A549 (cell line): ENCODE measurements around the gene TMEM232. TPM values are rescaled to one million over a fixed set of nuclear protein-coding genes. Genes with fewer than 3 reads are reported as not detected.

Experiments
- ATAC-seq, 2 experiments: fragments of 200-7000 bp in 1 of 2; fragments of >200 bp in 1 of 2; cut with Nextera tagmentation in 1 of 2; cut with Tn5 transposase in 1 of 2; 3 replicates each; pipeline versions ENCODE4 v1.8.0 to v1.9.1; 2018 to 2020; ENCODE audit warnings: mild to moderate bottlenecking in 1 of 2, moderate library complexity in 1 of 2
- CTCF ChIA-PET: fragments of 300-600 bp; sonication (Branson Sonifier 250); formaldehyde crosslinking; extraction: SDS; loops from one replicate; lab custom pipeline; 2021; ENCODE audit warnings: antibody characterized with exemption, inconsistent platforms; lab: Yijun Ruan, JAX
- POLR2A ChIA-PET: fragments of 350-600 bp; formaldehyde crosslinking; extraction: SDS; loops from one replicate; lab custom pipeline; 2021; ENCODE audit warnings: antibody characterized with exemption, inconsistent platforms; lab: Yijun Ruan, JAX
- DNase-seq, 2 experiments: peaks; one replicate each; pipeline versions ENCODE4 v3.0.0 to v3.0.0-alpha.2; 2011 to 2016; ENCODE audit warnings: low read depth in 1 of 2, low spot score in 1 of 2
- FAIRE-seq: peaks from 2 replicates; lab custom pipeline; 2011; peaks lifted over from hg19 to GRCh38; lab: Jason Lieb, UNC
- H3K27ac ChIP-seq, 2 experiments: fragments of >200 bp; sonication (Bioruptor Twin); formaldehyde crosslinking; 3 replicates each; pipeline ENCODE4 v1.5.1; 2016 to 2017
- H3K4me1 ChIP-seq: fragments of >200 bp; sonication (Bioruptor Twin); formaldehyde crosslinking; 3 replicates; pipeline ENCODE4 v1.6.1; 2016
- H3K4me2 ChIP-seq: fragments of >200 bp; sonication (Bioruptor Twin); formaldehyde crosslinking; 3 replicates; pipeline ENCODE4 v1.6.1; 2016
- H3K4me3 ChIP-seq: fragments of >200 bp; sonication (Bioruptor Twin); formaldehyde crosslinking; 3 replicates; pipeline ENCODE4 v1.5.1; 2016
- H3K9me3 ChIP-seq: fragments of >200 bp; sonication (Bioruptor Twin); formaldehyde crosslinking; 3 replicates; pipeline ENCODE4 v1.6.1; 2016
- BHLHE40 ChIP-seq: IDR thresholded peaks from 2 replicates; pipeline ENCODE4 v1.6.1; 2012; ENCODE audit warnings: low read depth, low read length, inconsistent platforms
- CHD2 ChIP-seq: fragments of 150-350 bp; IDR thresholded peaks from 2 replicates; pipeline ENCODE4 v1.6.1; 2014; ENCODE audit warnings: low read length; ENCODE audit not compliant: partially characterized antibody
- CHD4 ChIP-seq: fragments of 200-600 bp; sonication (generic); IDR thresholded peaks from 2 replicates; pipeline ENCODE4 v1.6.1; 2016; ENCODE audit warnings: antibody characterized with exemption, mild to moderate bottlenecking, borderline replicate concordance
- FOSL2 ChIP-seq, 2 experiments: fragments of 450-650 bp in 1 of 2; fragments of >200 bp in 1 of 2; sonication (Bioruptor Twin) in 1 of 2; formaldehyde crosslinking; IDR thresholded peaks; 2 replicates each; pipeline versions ENCODE4 v1.5.0 to v1.6.1; 2016 to 2020; ENCODE audit warnings: mild to moderate bottlenecking in 1 of 2, moderate library complexity in 1 of 2
- GATA3 ChIP-seq: IDR thresholded peaks from 2 replicates; pipeline ENCODE4 v1.6.1; 2012; ENCODE audit warnings: borderline replicate concordance
- HEYL ChIP-seq: fragments of 250-450 bp; sonication (Bioruptor Pico); IDR thresholded peaks from 2 replicates; pipeline ENCODE4 v1.8.0; 2021; ENCODE audit warnings: mild to moderate bottlenecking, moderate library complexity
- HOXB5 ChIP-seq: fragments of 250-450 bp; sonication (Bioruptor Pico); IDR thresholded peaks from 2 replicates; pipeline ENCODE4 v1.5.0; 2020; ENCODE audit warnings: mild to moderate bottlenecking, moderate library complexity
- JUN ChIP-seq, 2 experiments: fragments of >200 bp; sonication (Bioruptor Twin); formaldehyde crosslinking; IDR thresholded peaks; 2 replicates in 1 of 2; 3 replicates in 1 of 2; pipeline ENCODE4 v1.6.1; 2016 to 2017
- JUNB ChIP-seq: fragments of >200 bp; sonication (Bioruptor Twin); formaldehyde crosslinking; IDR thresholded peaks from 2 replicates; pipeline ENCODE4 v1.6.1; 2016
- MAFK ChIP-seq: fragments of 450-650 bp; IDR thresholded peaks from 2 replicates; pipeline ENCODE4 v1.6.1; 2014; ENCODE audit not compliant: partially characterized antibody
- NFE2L2 ChIP-seq: fragments of 150-350 bp; conservative IDR thresholded peaks from 2 replicates; pipeline ENCODE4 v1.6.1; 2014; ENCODE audit warnings: low read length
- PHF8 ChIP-seq: fragments of 200-600 bp; sonication (generic); IDR thresholded peaks from 2 replicates; pipeline ENCODE4 v1.6.1; 2016; ENCODE audit warnings: low read depth, mild to moderate bottlenecking, antibody characterized with exemption, moderate library complexity, borderline replicate concordance
- RAD21 ChIP-seq, 2 experiments: fragments of >200 bp in 1 of 2; sonication (Bioruptor Twin) in 1 of 2; formaldehyde crosslinking in 1 of 2; IDR thresholded peaks in 1 of 2; conservative IDR thresholded peaks in 1 of 2; 2 replicates in 1 of 2; 3 replicates in 1 of 2; pipeline ENCODE4 v1.6.1; 2012 to 2018; ENCODE audit warnings: inconsistent platforms in 1 of 2
- RFX5 ChIP-seq: fragments of 450-650 bp; IDR thresholded peaks from 2 replicates; pipeline ENCODE4 v1.7.1; 2014; ENCODE audit warnings: antibody characterized with exemption, mild to moderate bottlenecking, moderate library complexity
- RNF2 ChIP-seq: fragments of 200-600 bp; sonication (generic); IDR thresholded peaks from 2 replicates; pipeline ENCODE4 v1.6.1; 2016; ENCODE audit warnings: low read depth, mild to moderate bottlenecking, antibody characterized with exemption, moderate library complexity, borderline replicate concordance
- SMC3 ChIP-seq: fragments of >200 bp; sonication (Bioruptor Twin); formaldehyde crosslinking; IDR thresholded peaks from 3 replicates; pipeline ENCODE4 v1.6.1; 2018; ENCODE audit warnings: inconsistent platforms
- TFCP2L1 ChIP-seq: fragments of 250-450 bp; sonication (Bioruptor Pico); IDR thresholded peaks from 2 replicates; pipeline ENCODE4 v1.5.0; 2021; ENCODE audit warnings: mild to moderate bottlenecking
- TP53 ChIP-seq: fragments of 250-450 bp; sonication (Bioruptor Pico); IDR thresholded peaks from 2 replicates; pipeline ENCODE4 v1.5.0; 2021; ENCODE audit warnings: mild to moderate bottlenecking, moderate library complexity
- ZNF302 ChIP-seq: fragments of 250-450 bp; sonication (Bioruptor Pico); IDR thresholded peaks from 2 replicates; pipeline ENCODE4 v1.9.0; 2021; ENCODE audit warnings: inconsistent platforms, mild to moderate bottlenecking, moderate library complexity
- WGBS: methylation state at CpG from one replicate; pipeline ENCODE4 v1.1.6; 2017; ENCODE audit errors: missing lambda C conversion rate; 5-methylcytosine and 5-hydroxymethylcytosine counted together
- polyA plus RNA-seq, 4 experiments: library from polyadenylated mRNA; depleted of rRNA in 3 of 4; stranded (reverse); fragments of >200 nt; fragmentation: RNase III in 1 of 4; extraction: RNeasy Plus Mini Kit Qiagen cat#74134 plus additional on column Dnase treatment in 1 of 4; gene quantifications; 2 replicates in 3 of 4; 3 replicates in 1 of 4; pipeline ENCODE4 v1.2.3, GENCODE V29; 2011 to 2017
- TF ChIP-seq, protein P1 (sequence below): IDR thresholded peaks from 2 replicates; pipeline ENCODE4 v1.6.1; 2012
- TF ChIP-seq, protein P2 (sequence below): fragments of 250-450 bp; sonication (Bioruptor Pico); IDR thresholded peaks from 2 replicates; pipeline ENCODE4 v1.5.0; 2021; ENCODE audit warnings: mild to moderate bottlenecking, moderate library complexity, borderline replicate concordance
- TF ChIP-seq, protein P3 (sequence below): fragments of >200 bp; sonication (Bioruptor Twin); formaldehyde crosslinking; IDR thresholded peaks from 3 replicates; pipeline ENCODE4 v1.5.1; 2016
- TF ChIP-seq, protein P4 (sequence below): IDR thresholded peaks from 2 replicates; pipeline ENCODE4 v1.6.1; 2012

Gene TMEM232
- polyA plus RNA-seq, 2 of the 4 experiments (the other 2 are of a cell fraction) = 0.12 to 0.39 TPM

DNA sequence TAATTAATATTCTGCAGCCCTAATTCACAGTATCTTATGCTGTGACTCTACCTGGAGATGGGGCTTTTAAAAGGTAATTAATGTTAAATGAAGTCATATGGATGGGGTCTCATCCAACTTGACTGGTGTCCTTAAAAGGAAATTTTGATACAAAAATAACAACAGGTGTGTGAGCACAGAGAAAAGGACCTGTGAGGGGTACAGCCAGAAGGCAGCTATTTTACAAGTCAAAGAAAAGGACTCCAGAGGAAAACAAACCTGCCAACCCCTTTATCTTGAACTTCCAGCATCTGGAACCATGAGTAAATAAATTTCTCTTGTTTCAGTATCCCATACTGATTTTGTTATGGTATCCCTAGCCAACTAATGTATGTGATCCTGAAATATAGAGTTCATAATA is 250.3 kb downstream of the TMEM232 start (continued):
- TF ChIP-seq, protein P1, sequence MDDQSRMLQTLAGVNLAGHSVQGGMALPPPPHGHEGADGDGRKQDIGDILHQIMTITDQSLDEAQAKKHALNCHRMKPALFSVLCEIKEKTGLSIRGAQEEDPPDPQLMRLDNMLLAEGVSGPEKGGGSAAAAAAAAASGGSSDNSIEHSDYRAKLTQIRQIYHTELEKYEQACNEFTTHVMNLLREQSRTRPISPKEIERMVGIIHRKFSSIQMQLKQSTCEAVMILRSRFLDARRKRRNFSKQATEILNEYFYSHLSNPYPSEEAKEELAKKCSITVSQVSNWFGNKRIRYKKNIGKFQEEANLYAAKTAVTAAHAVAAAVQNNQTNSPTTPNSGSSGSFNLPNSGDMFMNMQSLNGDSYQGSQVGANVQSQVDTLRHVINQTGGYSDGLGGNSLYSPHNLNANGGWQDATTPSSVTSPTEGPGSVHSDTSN = no peak
- TF ChIP-seq BHLHE40 (no peak), NFE2L2 (no peak), RAD21 (conservative IDR thresholded peaks at IDR 0.05 in 1 of 2, IDR thresholded peaks at IDR 0.05 in 1 of 2) (no peak), RFX5 (no peak)
- TF ChIP-seq, protein P2, sequence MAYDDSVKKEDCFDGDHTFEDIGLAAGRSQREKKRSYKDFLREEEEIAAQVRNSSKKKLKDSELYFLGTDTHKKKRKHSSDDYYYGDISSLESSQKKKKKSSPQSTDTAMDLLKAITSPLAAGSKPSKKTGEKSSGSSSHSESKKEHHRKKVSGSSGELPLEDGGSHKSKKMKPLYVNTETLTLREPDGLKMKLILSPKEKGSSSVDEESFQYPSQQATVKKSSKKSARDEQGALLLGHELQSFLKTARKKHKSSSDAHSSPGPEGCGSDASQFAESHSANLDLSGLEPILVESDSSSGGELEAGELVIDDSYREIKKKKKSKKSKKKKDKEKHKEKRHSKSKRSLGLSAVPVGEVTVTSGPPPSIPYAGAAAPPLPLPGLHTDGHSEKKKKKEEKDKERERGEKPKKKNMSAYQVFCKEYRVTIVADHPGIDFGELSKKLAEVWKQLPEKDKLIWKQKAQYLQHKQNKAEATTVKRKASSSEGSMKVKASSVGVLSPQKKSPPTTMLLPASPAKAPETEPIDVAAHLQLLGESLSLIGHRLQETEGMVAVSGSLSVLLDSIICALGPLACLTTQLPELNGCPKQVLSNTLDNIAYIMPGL = no peak

DNA sequence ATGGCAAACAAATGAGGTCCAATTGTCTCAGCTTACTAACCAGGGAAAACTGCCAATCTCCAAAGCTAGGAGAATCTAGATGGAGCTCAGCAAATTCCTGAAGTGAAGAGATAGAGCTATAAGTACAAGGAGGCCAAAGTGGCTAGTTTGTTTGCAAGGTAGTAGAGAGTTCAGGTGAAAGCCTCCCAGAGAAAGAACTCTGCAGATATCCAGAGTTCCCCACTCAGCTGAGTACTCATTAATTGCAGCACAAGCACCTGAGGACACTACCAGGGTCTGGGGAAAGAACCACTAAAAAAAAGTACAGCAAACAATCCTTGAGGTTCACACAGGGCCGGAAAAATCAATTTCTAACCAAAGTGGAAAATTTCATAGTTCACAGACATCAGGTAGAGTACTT is 250.9 kb downstream of the TMEM232 start:
- CTCF ChIA-PET = no interaction called here
- ATAC-seq (no peak), FAIRE-seq (no peak), DNase-seq (no peak)
- Histone ChIP-seq H3K4me3 (no peak overlapping the region), H3K9me3 (no peaks in the 10 kb centered on the region), H3K27ac (no peak overlapping the region), H3K4me2 (no peak overlapping the region), H3K4me1 (no peaks in the 10 kb centered on the region)
- POLR2A ChIA-PET = no interaction called here
- TF ChIP-seq TFCP2L1 (CRISPR knock-in tag) = no peak
- 4% methylated on average over 1 of the region's 1 CpG for WGBS

DNA sequence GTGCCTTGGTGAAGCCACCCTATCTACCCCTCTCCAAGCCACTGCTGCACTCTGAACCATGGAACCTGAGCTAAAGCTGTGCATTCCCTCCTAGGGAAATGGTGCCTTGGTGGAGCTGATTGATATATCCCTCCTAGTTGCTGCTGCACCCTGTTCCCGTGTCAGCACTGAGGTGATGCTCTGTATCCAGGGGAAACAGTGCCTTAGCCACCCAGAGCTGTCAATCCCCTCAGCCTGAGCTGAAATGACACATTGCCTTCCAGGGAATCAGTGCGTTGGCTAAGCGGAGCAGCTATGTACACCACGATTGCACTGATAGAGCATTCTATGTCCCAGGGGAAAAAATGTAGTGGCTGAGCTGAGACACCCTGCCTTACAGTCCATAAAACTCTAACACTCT is 257.0 kb downstream of the TMEM232 start:
- ATAC-seq (no peak), DNase-seq (no peak), FAIRE-seq (no peak)
- WGBS = 31% methylated on average over 4 of the region's 4 CpGs
- Histone ChIP-seq H3K9me3 (no peaks in the 10 kb centered on the region), H3K4me1 (no peaks in the 10 kb centered on the region), H3K4me2 (no peak overlapping the region), H3K27ac (no peak overlapping the region), H3K4me3 (no peak overlapping the region)
- POLR2A ChIA-PET = no interaction called here
- CTCF ChIA-PET = interaction anchor here (1.0 kb wide), 1 partner anchor 18 kb away, joined by 3 read pairs; no protein-coding TSS in a partner anchor
- TF ChIP-seq JUNB (no peak), PHF8 (no peak), MAFK (no peak), FOSL2 (IDR thresholded peaks at IDR 0.05) (no peak), FOSL2 (CRISPR knock-in tag; IDR thresholded peaks at IDR 0.05) (no peak)
- TF ChIP-seq, protein P2 = no peak
- TF ChIP-seq, protein P3, sequence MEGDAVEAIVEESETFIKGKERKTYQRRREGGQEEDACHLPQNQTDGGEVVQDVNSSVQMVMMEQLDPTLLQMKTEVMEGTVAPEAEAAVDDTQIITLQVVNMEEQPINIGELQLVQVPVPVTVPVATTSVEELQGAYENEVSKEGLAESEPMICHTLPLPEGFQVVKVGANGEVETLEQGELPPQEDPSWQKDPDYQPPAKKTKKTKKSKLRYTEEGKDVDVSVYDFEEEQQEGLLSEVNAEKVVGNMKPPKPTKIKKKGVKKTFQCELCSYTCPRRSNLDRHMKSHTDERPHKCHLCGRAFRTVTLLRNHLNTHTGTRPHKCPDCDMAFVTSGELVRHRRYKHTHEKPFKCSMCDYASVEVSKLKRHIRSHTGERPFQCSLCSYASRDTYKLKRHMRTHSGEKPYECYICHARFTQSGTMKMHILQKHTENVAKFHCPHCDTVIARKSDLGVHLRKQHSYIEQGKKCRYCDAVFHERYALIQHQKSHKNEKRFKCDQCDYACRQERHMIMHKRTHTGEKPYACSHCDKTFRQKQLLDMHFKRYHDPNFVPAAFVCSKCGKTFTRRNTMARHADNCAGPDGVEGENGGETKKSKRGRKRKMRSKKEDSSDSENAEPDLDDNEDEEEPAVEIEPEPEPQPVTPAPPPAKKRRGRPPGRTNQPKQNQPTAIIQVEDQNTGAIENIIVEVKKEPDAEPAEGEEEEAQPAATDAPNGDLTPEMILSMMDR = no peak

DNA sequence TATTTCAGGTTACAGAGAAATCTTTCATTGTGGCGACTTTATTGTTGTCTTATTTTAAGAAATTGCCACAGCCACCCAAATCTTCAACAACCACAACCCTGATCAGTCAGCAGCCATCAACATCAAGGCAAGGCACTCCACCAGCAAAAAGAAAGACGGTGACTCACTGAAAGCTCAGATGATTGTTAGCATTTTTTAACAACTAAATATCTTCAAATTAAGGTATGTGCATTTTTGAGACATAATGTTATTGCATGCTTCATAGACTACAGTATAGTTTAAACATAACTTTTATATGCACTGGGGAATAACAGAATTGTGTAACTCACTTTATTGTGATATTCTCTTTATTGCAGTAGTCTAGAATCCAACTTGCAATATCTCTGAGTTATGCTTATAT is 263.4 kb downstream of the TMEM232 start:
- no peak overlapping the region for H3K4me3 ChIP-seq
- ATAC-seq (no peak), DNase-seq (no peak), FAIRE-seq (no peak)
- no peak for TF ChIP-seq GATA3
- no peak for TF ChIP-seq TP53
- no peak for TF ChIP-seq CHD4
- TF ChIP-seq, protein P4, sequence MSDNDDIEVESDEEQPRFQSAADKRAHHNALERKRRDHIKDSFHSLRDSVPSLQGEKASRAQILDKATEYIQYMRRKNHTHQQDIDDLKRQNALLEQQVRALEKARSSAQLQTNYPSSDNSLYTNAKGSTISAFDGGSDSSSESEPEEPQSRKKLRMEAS = no peak
- TF ChIP-seq ZNF302 = no peak
- TF ChIP-seq HOXB5 = no peak
- no peak for TF ChIP-seq JUNB
- no peak for TF ChIP-seq HEYL (CRISPR knock-in tag)
- TF ChIP-seq SMC3 = no peak
- TF ChIP-seq CHD2 = no peak
- TF ChIP-seq BHLHE40 = no peak
- TF ChIP-seq JUN (IDR thresholded peaks at IDR 0.05) = no peak
- TF ChIP-seq RNF2 = no peak
- 2% methylated on average over 2 of the region's 2 CpGs for WGBS
- ChIA-PET POLR2A (no interaction called here), CTCF (no interaction called here)
- H3K9me3 ChIP-seq = no peaks in the 10 kb centered on the region
- H3K27ac ChIP-seq = no peak overlapping the region
- H3K4me2 ChIP-seq = no peak overlapping the region
- no peaks in the 10 kb centered on the region for H3K4me1 ChIP-seq
